Measurements from ENCODE around the gene CAMTA1. TPM values are rescaled to one million over a fixed set of nuclear protein-coding genes. Genes with fewer than 3 reads are reported as not detected.

CAMTA1 gene
- polyA plus RNA-seq, 1 donor (not counting 4 experiments of a cell fraction or from before 2014, with no cell fraction given), result 51.4 TPM

DNA sequence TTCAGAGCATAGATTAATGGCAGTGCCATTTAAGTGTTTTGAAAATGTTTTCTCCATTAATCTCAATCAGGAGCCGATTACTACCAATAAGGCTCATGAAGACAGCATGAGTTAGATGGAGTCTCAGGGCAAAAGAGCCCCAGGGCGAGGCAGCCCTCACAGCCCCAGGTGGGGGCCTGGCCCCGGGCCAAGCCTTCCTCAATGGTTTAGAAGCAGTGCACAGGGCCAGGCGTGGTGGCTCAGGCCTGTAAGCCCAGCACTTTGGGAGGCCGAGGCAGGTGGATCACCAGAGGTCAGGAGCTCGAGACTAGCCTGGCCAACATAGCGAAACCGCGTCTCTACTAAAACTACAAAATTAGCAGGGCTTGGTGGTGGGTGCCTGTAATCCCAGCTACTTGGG is 637.7 kb downstream of the CAMTA1 start:
- Histone ChIP-seq H4K20me1 (ENCODE audit: control insufficient read depth, extremely low read depth, insufficient read depth, low read length) (no peaks in the 10 kb centered on the region), H3K4me2 (ENCODE audit: control insufficient read depth, extremely low read depth, insufficient read depth, low read depth, low read length) (no peak overlapping the region), H3K27ac (ENCODE audit: control insufficient read depth, insufficient read depth, low read length) (no peak overlapping the region), H3K27me3 (ENCODE audit: control insufficient read depth, extremely low read depth, insufficient read depth, low read length) (peaks cover 9% of the 10 kb centered on the region), H3K79me2 (ENCODE audit: control insufficient read depth, insufficient read depth, low read length) (no peaks in the 10 kb centered on the region), H3K9me3 (ENCODE audit: control insufficient read depth, low read depth, low read length) (no peaks in the 10 kb centered on the region), H3K4me1 (ENCODE audit: control insufficient read depth, extremely low read depth, insufficient read depth, low read length) (no peaks in the 10 kb centered on the region), H3K9me1 (ENCODE audit: control insufficient read depth, extremely low read depth, insufficient read depth, low read length) (no peaks in the 10 kb centered on the region), H3K9ac (ENCODE audit: control insufficient read depth, extremely low read depth, insufficient read depth, low read length) (no peak overlapping the region), H3K4me3 (ENCODE audit: control insufficient read depth in 2 of 3, extremely low read depth in 1 of 3, insufficient read depth in 2 of 3, low read depth in 1 of 3, low read length in 3 of 3) (no peak overlapping the region), H3K36me3 (ENCODE audit: control insufficient read depth in 2 of 2, extremely low read depth in 1 of 2, insufficient read depth in 2 of 2, low read length in 2 of 2) (no peaks in the 10 kb centered on the region), H2AFZ (ENCODE audit: control insufficient read depth, low read length) (no peak overlapping the region)
- FAIRE-seq, result no peak
- TF ChIP-seq CTCF (optimal IDR thresholded peaks at IDR 0.05 in 1 of 3, IDR thresholded peaks at IDR 0.05 in 1 of 3, conservative IDR thresholded peaks at IDR 0.05 in 1 of 3; ENCODE audit: extremely low read depth in 1 of 3, insufficient read depth in 2 of 3, low read length in 3 of 3), result no peak
- no peak for TF ChIP-seq EZH2 (IDR thresholded peaks at IDR 0.05; ENCODE audit: low read length)
- dilution Hi-C loops (cut with MboI; ENCODE audit: extremely low pct_ligation_motif_present, low sequenced_read_pairs), result no loop called here
- no peak for DNase-seq (ENCODE audit: low read depth, low spot score)

GRCh38 chr1:7424352-7424890 is 639.2 kb downstream of the CAMTA1 start:
- Histone ChIP-seq H3K36me3 (ENCODE audit: control insufficient read depth in 2 of 2, extremely low read depth in 1 of 2, insufficient read depth in 2 of 2, low read length in 2 of 2) (no peaks in the 10 kb centered on the region), H3K4me2 (ENCODE audit: control insufficient read depth, extremely low read depth, insufficient read depth, low read depth, low read length) (no peak overlapping the region), H4K20me1 (ENCODE audit: control insufficient read depth, extremely low read depth, insufficient read depth, low read length) (no peaks in the 10 kb centered on the region), H3K79me2 (ENCODE audit: control insufficient read depth, insufficient read depth, low read length) (no peaks in the 10 kb centered on the region), H3K4me1 (ENCODE audit: control insufficient read depth, extremely low read depth, insufficient read depth, low read length) (no peaks in the 10 kb centered on the region), H3K27ac (ENCODE audit: control insufficient read depth, insufficient read depth, low read length) (no peak overlapping the region), H3K9me3 (ENCODE audit: control insufficient read depth, low read depth, low read length) (no peaks in the 10 kb centered on the region), H3K9me1 (ENCODE audit: control insufficient read depth, extremely low read depth, insufficient read depth, low read length) (no peaks in the 10 kb centered on the region), H3K4me3 (ENCODE audit: control insufficient read depth in 2 of 3, extremely low read depth in 1 of 3, insufficient read depth in 2 of 3, low read depth in 1 of 3, low read length in 3 of 3) (no peak overlapping the region), H3K27me3 (ENCODE audit: control insufficient read depth, extremely low read depth, insufficient read depth, low read length) (peaks cover 13% of the 10 kb centered on the region), H3K9ac (ENCODE audit: control insufficient read depth, extremely low read depth, insufficient read depth, low read length) (no peak overlapping the region), H2AFZ (ENCODE audit: control insufficient read depth, low read length) (no peak overlapping the region)
- DNase-seq (ENCODE audit: low read depth, low spot score) (no peak), FAIRE-seq (no peak)
- dilution Hi-C loops (cut with MboI; ENCODE audit: extremely low pct_ligation_motif_present, low sequenced_read_pairs), result no loop called here
- TF ChIP-seq EZH2 (IDR thresholded peaks at IDR 0.05; ENCODE audit: low read length) (no peak), CTCF (optimal IDR thresholded peaks at IDR 0.05 in 1 of 3, IDR thresholded peaks at IDR 0.05 in 1 of 3, conservative IDR thresholded peaks at IDR 0.05 in 1 of 3; ENCODE audit: extremely low read depth in 1 of 3, insufficient read depth in 2 of 3, low read length in 3 of 3) (no peak)

Data from keratinocyte (primary cell).